GM12878 (cell line): ENCODE data around the gene VCP. TPM values are rescaled to one million over a fixed set of nuclear protein-coding genes. Genes with fewer than 3 reads are reported as not detected.

Source experiments
- ATAC-seq: fragments of 200-7000 bp; cut with Tn5 transposase; 3 replicates; pipeline ENCODE4 v1.9.1; 2020; ENCODE audit warnings: mild to moderate bottlenecking, moderate library complexity
- BruUV-seq: library from RNA; stranded (reverse); fragments of 400-500 nt; replicated peaks from 2 replicates; lab custom pipeline; 2021; lab: Mats Ljungman, UMichigan
- CTCF ChIA-PET: fragments of 300-600 bp; sonication (Branson Sonifier 250); formaldehyde crosslinking; extraction: SDS; loops from one replicate; lab custom pipeline; 2021; ENCODE audit warnings: inconsistent platforms; lab: Yijun Ruan, JAX
- POLR2A ChIA-PET: fragments of 350-600 bp; formaldehyde crosslinking; extraction: SDS; loops from one replicate; lab custom pipeline; 2021; ENCODE audit warnings: inconsistent platforms; lab: Charles Lee
- RAD21 ChIA-PET: fragments of 300-600 bp; sonication (Branson Sonifier 250); formaldehyde crosslinking; loops from one replicate; lab custom pipeline; 2023; ENCODE audit warnings: antibody characterized with exemption; ENCODE audit not compliant: unreplicated experiment; lab: Charles Lee
- SMC1A ChIA-PET: fragments of 300-600 bp; sonication (Branson Sonifier 250); formaldehyde crosslinking; loops from one replicate; lab custom pipeline; 2023; ENCODE audit not compliant: unreplicated experiment, uncharacterized antibody; lab: Charles Lee
- DNase-seq: peaks from one replicate; pipeline ENCODE4 v3.0.0-alpha.2; 2011; ENCODE audit warnings: low read depth, low spot score
- FAIRE-seq: peaks from 3 replicates; lab custom pipeline; 2011; peaks lifted over from hg19 to GRCh38; lab: Jason Lieb, UNC
- H2AFZ ChIP-seq: 2 replicates; pipeline ENCODE4 v1.6.0; 2011; ENCODE audit warnings: low read depth, low read length, control low read depth; ENCODE audit not compliant: control insufficient read depth
- H3K27ac ChIP-seq: 2 replicates; pipeline ENCODE4 v1.5.1; 2011; ENCODE audit warnings: control low read depth; ENCODE audit not compliant: control insufficient read depth, insufficient read depth
- H3K27me3 ChIP-seq, 2 experiments: replicated peaks in 1 of 2; 2 replicates each; pipeline versions ENCODE4 v1.6.0 to v1.6.1; 2011; ENCODE audit warnings: low read length in 1 of 2; ENCODE audit not compliant: control insufficient read depth in 2 of 2, insufficient read depth in 2 of 2
- H3K36me3 ChIP-seq, 2 experiments: 2 replicates each; pipeline ENCODE4 v1.5.1; 2011; ENCODE audit warnings: low read length in 1 of 2; ENCODE audit not compliant: control insufficient read depth in 2 of 2, insufficient read depth in 2 of 2
- H3K4me1 ChIP-seq: 2 replicates; pipeline ENCODE4 v1.6.1; 2011; ENCODE audit warnings: mild to moderate bottlenecking, low read length, moderate library complexity, mixed read lengths; ENCODE audit not compliant: control insufficient read depth, insufficient read depth
- H3K4me2 ChIP-seq: 2 replicates; pipeline ENCODE4 v1.6.0; 2011; ENCODE audit warnings: control low read depth; ENCODE audit not compliant: control insufficient read depth, insufficient read depth
- H3K4me3 ChIP-seq: fragments of 200-600 bp; sonication (generic); 2 replicates; pipeline ENCODE4 v1.5.1; 2016
- H3K79me2 ChIP-seq: 2 replicates; pipeline ENCODE4 v1.6.0; 2011; ENCODE audit warnings: low read length; ENCODE audit not compliant: control insufficient read depth, insufficient read depth
- H3K9ac ChIP-seq: 2 replicates; pipeline ENCODE4 v1.8.0; 2011; ENCODE audit warnings: low read length, control low read depth, mixed read lengths; ENCODE audit not compliant: control insufficient read depth, insufficient read depth
- H3K9me3 ChIP-seq: replicated peaks from 3 replicates; pipeline ENCODE4 v1.5.1; 2011; ENCODE audit warnings: mild to moderate bottlenecking, low read length; ENCODE audit not compliant: control insufficient read depth, insufficient read depth
- H4K20me1 ChIP-seq: 2 replicates; pipeline ENCODE4 v1.6.0; 2011; ENCODE audit not compliant: control insufficient read depth, insufficient read depth
- CHD1 ChIP-seq: IDR thresholded peaks from 2 replicates; pipeline ENCODE4 v1.6.1; 2012; ENCODE audit warnings: low read depth, low read length, improper control_type of control experiment
- EED ChIP-seq: sonication (generic); IDR thresholded peaks from 2 replicates; pipeline ENCODE4 v1.6.1; 2016; ENCODE audit warnings: antibody characterized with exemption, low read depth
- FOS ChIP-seq: IDR thresholded peaks from 3 replicates; pipeline ENCODE4 v1.6.1; 2011; ENCODE audit warnings: borderline replicate concordance; ENCODE audit not compliant: insufficient read length; ENCODE audit errors: extremely low read depth
- GABPA ChIP-seq: IDR thresholded peaks from 2 replicates; pipeline ENCODE4 v1.6.1; 2014; ENCODE audit warnings: antibody characterized with exemption, low read depth, mild to moderate bottlenecking, inconsistent platforms
- MEF2A ChIP-seq: IDR thresholded peaks from 2 replicates; pipeline ENCODE4 v1.6.1; 2011; ENCODE audit warnings: low read depth, mild to moderate bottlenecking, low read length, moderate library complexity; ENCODE audit not compliant: insufficient read depth
- NR2C1 ChIP-seq: fragments of 450-650 bp; IDR thresholded peaks from 2 replicates; pipeline ENCODE4 v1.6.1; 2017; ENCODE audit warnings: antibody characterized with exemption, mild to moderate bottlenecking, moderate library complexity
- RCOR1 ChIP-seq: conservative IDR thresholded peaks from 2 replicates; pipeline ENCODE4 v1.6.1; 2012; ENCODE audit warnings: low read depth, low read length, improper control_type of control experiment
- RELB ChIP-seq: fragments of 450-650 bp; IDR thresholded peaks from 2 replicates; pipeline ENCODE4 v1.6.1; 2017; ENCODE audit warnings: low read depth, mild to moderate bottlenecking, moderate library complexity
- STAT3 ChIP-seq: IDR thresholded peaks from 2 replicates; pipeline ENCODE4 v1.6.1; 2011; ENCODE audit warnings: low read depth, low read length, improper control_type of control experiment
- SUZ12 ChIP-seq: fragments of 200-600 bp; sonication (generic); IDR thresholded peaks from one replicate; pipeline ENCODE4 v1.6.1; 2018; ENCODE audit warnings: antibody characterized with exemption, mild to moderate bottlenecking; ENCODE audit not compliant: unreplicated experiment
- TARDBP ChIP-seq: IDR thresholded peaks from 2 replicates; pipeline ENCODE4 v1.6.1; 2016; ENCODE audit warnings: borderline replicate concordance
- TCF3 ChIP-seq: IDR thresholded peaks from 2 replicates; pipeline ENCODE4 v1.6.1; 2012; ENCODE audit warnings: low read depth, mild to moderate bottlenecking, low read length, borderline replicate concordance; ENCODE audit not compliant: insufficient read depth
- WGBS: methylation state at CpG from one replicate; pipeline ENCODE4 v1.1.6; 2016; ENCODE audit warnings: low lambda C conversion rate; ENCODE audit not compliant: insufficient replicate concordance, insufficient coverage; ENCODE audit errors: missing lambda C conversion rate; 5-methylcytosine and 5-hydroxymethylcytosine counted together
- in situ Hi-C: fragments of 300-500 bp; cut with MboI; formaldehyde crosslinking; loops from 9 replicates; pipeline ENCODE4 v1.14.3; 2018; ENCODE audit warnings: mixed read lengths
- intact Hi-C: fragments of 100-400 bp; cut with micrococcal nuclease; formaldehyde crosslinking; loops from one replicate; pipeline ENCODE4 v1.14.2; 2022; ENCODE audit not compliant: unreplicated experiment
- polyA plus RNA-seq, 11 experiments: library from polyadenylated mRNA; depleted of rRNA in 4 of 11; unstranded in 6 of 11; stranded (reverse) in 5 of 11; fragments of >200 nt; fragmentation: Nextera tagmentation in 4 of 11; fragmentation: Illumina TruSeq in 1 of 11; extraction: Ambion mirVana in 4 of 11; extraction: Trizol in 1 of 11; gene quantifications; 1 replicate in 1 of 11; 2 replicates in 10 of 11; pipeline versions ENCODE4 v1.2.1 to v1.2.3, GENCODE V29; 2011 to 2016; ENCODE audit warnings: inconsistent platforms in 2 of 11, missing spikeins in 2 of 11, low read depth in 1 of 11
- total RNA-seq, 4 experiments: library from RNA; depleted of rRNA in 3 of 4; stranded (reverse); fragments of >200 nt in 3 of 4; fragmentation: Illumina TruSeq in 1 of 4; extraction: Trizol in 1 of 4; gene quantifications; 2 replicates each; pipeline versions ENCODE4 v1.2.1 to v1.2.3, GENCODE V29; 2013 to 2021
- TF ChIP-seq, protein P1 (sequence below): IDR thresholded peaks from 2 replicates; pipeline ENCODE4 v1.6.1; 2012; ENCODE audit warnings: low read depth, low read length, improper control_type of control experiment
- TF ChIP-seq, protein P2 (sequence below): fragments of 450-650 bp; IDR thresholded peaks from 2 replicates; pipeline ENCODE4 v1.6.1; 2014; ENCODE audit warnings: mild to moderate bottlenecking
- TF ChIP-seq, protein P3 (sequence below): fragments of 450-650 bp; IDR thresholded peaks from 2 replicates; pipeline ENCODE4 v1.6.1; 2017; ENCODE audit warnings: mild to moderate bottlenecking, moderate library complexity

The VCP gene
- total and polyA plus RNA-seq, 10 of the 15 experiments (the other 5 are each of a cell fraction or from before 2014, with no cell fraction given), result 7.4 to 327 (median 244) TPM

- in situ Hi-C loops, result loop anchor here (5.0 kb wide), 1 partner anchor 152 kb away; no protein-coding TSS in a partner anchor
- Histone ChIP-seq H3K9ac (no peak overlapping the region), H3K27ac (no peak overlapping the region), H3K36me3 (peaks cover 16 to 28% of the 10 kb centered on the region in 2 experiments), H2AFZ (no peak overlapping the region), H3K9me3 (no peaks in the 10 kb centered on the region), H3K79me2 (no peaks in the 10 kb centered on the region), H3K4me1 (no peaks in the 10 kb centered on the region), H3K27me3 (no peaks in the 10 kb centered on the region), H3K4me2 (no peak overlapping the region), H3K4me3 (no peak overlapping the region), H4K20me1 (no peaks in the 10 kb centered on the region; the same call in 1 of the 2 replicates)
- POLR2A ChIA-PET, result interaction anchor here (0.7 to 0.9 kb wide), 2 partner anchors 22 to 121 kb away, joined by 3 read pairs; no protein-coding TSS in a partner anchor
- TF ChIP-seq EED (no peak), NR2C1 (no peak), RELB (no peak), MEF2A (no peak), FOS (no peak), TARDBP (no peak), GABPA (no peak), STAT3 (no peak), SUZ12 (no peak), RCOR1 (no peak), CHD1 (no peak), TCF3 (no peak)
- TF ChIP-seq, protein P1, sequence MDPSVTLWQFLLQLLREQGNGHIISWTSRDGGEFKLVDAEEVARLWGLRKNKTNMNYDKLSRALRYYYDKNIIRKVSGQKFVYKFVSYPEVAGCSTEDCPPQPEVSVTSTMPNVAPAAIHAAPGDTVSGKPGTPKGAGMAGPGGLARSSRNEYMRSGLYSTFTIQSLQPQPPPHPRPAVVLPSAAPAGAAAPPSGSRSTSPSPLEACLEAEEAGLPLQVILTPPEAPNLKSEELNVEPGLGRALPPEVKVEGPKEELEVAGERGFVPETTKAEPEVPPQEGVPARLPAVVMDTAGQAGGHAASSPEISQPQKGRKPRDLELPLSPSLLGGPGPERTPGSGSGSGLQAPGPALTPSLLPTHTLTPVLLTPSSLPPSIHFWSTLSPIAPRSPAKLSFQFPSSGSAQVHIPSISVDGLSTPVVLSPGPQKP, result no peak
- TF ChIP-seq, protein P2, sequence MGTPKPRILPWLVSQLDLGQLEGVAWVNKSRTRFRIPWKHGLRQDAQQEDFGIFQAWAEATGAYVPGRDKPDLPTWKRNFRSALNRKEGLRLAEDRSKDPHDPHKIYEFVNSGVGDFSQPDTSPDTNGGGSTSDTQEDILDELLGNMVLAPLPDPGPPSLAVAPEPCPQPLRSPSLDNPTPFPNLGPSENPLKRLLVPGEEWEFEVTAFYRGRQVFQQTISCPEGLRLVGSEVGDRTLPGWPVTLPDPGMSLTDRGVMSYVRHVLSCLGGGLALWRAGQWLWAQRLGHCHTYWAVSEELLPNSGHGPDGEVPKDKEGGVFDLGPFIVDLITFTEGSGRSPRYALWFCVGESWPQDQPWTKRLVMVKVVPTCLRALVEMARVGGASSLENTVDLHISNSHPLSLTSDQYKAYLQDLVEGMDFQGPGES, result no peak
- TF ChIP-seq, protein P3, sequence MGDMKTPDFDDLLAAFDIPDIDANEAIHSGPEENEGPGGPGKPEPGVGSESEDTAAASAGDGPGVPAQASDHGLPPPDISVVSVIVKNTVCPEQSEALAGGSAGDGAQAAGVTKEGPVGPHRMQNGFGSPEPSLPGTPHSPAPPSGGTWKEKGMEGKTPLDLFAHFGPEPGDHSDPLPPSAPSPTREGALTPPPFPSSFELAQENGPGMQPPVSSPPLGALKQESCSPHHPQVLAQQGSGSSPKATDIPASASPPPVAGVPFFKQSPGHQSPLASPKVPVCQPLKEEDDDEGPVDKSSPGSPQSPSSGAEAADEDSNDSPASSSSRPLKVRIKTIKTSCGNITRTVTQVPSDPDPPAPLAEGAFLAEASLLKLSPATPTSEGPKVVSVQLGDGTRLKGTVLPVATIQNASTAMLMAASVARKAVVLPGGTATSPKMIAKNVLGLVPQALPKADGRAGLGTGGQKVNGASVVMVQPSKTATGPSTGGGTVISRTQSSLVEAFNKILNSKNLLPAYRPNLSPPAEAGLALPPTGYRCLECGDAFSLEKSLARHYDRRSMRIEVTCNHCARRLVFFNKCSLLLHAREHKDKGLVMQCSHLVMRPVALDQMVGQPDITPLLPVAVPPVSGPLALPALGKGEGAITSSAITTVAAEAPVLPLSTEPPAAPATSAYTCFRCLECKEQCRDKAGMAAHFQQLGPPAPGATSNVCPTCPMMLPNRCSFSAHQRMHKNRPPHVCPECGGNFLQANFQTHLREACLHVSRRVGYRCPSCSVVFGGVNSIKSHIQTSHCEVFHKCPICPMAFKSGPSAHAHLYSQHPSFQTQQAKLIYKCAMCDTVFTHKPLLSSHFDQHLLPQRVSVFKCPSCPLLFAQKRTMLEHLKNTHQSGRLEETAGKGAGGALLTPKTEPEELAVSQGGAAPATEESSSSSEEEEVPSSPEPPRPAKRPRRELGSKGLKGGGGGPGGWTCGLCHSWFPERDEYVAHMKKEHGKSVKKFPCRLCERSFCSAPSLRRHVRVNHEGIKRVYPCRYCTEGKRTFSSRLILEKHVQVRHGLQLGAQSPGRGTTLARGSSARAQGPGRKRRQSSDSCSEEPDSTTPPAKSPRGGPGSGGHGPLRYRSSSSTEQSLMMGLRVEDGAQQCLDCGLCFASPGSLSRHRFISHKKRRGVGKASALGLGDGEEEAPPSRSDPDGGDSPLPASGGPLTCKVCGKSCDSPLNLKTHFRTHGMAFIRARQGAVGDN, result no peak
- intact Hi-C loops, result loop anchor here (5.0 kb wide), 1 partner anchor 67 kb away; the partner anchor contains the start of gene DNAJB5
- FAIRE-seq (no peak), ATAC-seq (no peak), DNase-seq (no peak)
- RAD21 ChIA-PET, result interaction anchor here (4.7 kb wide), 1 partner anchor 155 kb away, joined by 61 read pairs; no protein-coding TSS in a partner anchor
- CTCF ChIA-PET, result no interaction called here
- SMC1A ChIA-PET, result no interaction called here
- BruUV-seq, result no TSS peak
- 58% methylated on average over 5 of the region's 5 CpGs for WGBS
Observed at GRCh38 chr9:35054185-35054835, 18.1 kb downstream of the VCP start.
